ENCODE data around the gene TMEM232.
"Not testable (repeated sequence)": the region's sequence is repeated elsewhere in the genome, so short reads cannot be mapped to it uniquely, and the experiment has no call there.

The TMEM232 gene

GRCh38 chr5:110738812-110739651, 12.6 kb upstream of the TMEM232 start, which contains the start of gene SLC25A46:
TSS of gene SLC25A46 (plus strand) at chr5:110739007. CDS start at chr5:110739120, 113 bp downstream.
- no peaks in the 10 kb centered on the region for H3K36me3 Mint-ChIP-seq (ENCODE audit: low read depth)
- H3K4me1 Mint-ChIP-seq, result peaks cover 28% of the 10 kb centered on the region
- H3K27me3 Mint-ChIP-seq (ENCODE audit: low read depth), result no peaks in the 10 kb centered on the region
- no peak for TF ChIP-seq CTCF (IDR thresholded peaks at IDR 0.05; ENCODE audit: unreplicated experiment in 3 of 3)
- H3K4me3 Mint-ChIP-seq, result peak within 1 kb of the TSS; percentile 94 to 99 (median 97)
- H3K27ac Mint-ChIP-seq, result peak within 1 kb of the TSS; percentile 83 to 96 (median 93)
- H3K9me3 Mint-ChIP-seq, result no peaks in the 10 kb centered on the region

GRCh38 chr5:110738503-110738811, 12.0 kb upstream of the TMEM232 start:
- Mint-ChIP-seq H3K4me3 (peak overlapping the region; percentile 94 to 99 (median 97)), H3K27me3 (ENCODE audit: low read depth) (no peaks in the 10 kb centered on the region), H3K4me1 (peaks cover 28% of the 10 kb centered on the region), H3K9me3 (no peaks in the 10 kb centered on the region), H3K36me3 (ENCODE audit: low read depth) (no peaks in the 10 kb centered on the region), H3K27ac (peak overlapping the region; percentile 83 to 96 (median 93))
- TF ChIP-seq CTCF (IDR thresholded peaks at IDR 0.05; ENCODE audit: unreplicated experiment in 3 of 3), result no peak

DNA sequence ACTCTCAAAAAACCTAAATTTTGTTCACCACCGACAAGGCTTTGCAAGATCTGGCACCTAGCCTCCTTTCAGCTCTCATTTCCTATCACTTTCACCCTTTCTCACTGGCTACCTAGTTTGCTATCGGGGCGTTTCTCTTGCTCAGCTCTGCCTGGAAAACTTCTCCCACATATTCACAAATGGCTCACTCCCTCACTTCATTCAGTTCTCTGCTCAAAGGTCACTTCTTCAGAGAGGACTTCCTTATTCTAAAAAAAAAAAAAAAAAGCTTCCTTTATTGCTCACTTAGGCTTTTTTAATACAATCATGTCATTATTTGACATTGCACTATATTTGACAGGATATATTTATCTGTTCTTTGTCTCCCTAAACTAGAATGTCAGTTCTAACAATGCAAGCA, 10.3 kb upstream of the TMEM232 start:
- no peak for TF ChIP-seq CTCF (IDR thresholded peaks at IDR 0.05; ENCODE audit: unreplicated experiment in 3 of 3)
- peaks cover 9% of the 10 kb centered on the region for H3K36me3 Mint-ChIP-seq (ENCODE audit: low read depth)
- no peaks in the 10 kb centered on the region for H3K27me3 Mint-ChIP-seq (ENCODE audit: low read depth)
- peaks cover 28% of the 10 kb centered on the region for H3K4me1 Mint-ChIP-seq
- peak overlapping the region in 2 of 3 experiments; percentile 1 to 15 for H3K4me3 Mint-ChIP-seq
- no peaks in the 10 kb centered on the region for H3K9me3 Mint-ChIP-seq
- peak overlapping the region in 1 of 3 experiments; percentile 34 for H3K27ac Mint-ChIP-seq

DNA sequence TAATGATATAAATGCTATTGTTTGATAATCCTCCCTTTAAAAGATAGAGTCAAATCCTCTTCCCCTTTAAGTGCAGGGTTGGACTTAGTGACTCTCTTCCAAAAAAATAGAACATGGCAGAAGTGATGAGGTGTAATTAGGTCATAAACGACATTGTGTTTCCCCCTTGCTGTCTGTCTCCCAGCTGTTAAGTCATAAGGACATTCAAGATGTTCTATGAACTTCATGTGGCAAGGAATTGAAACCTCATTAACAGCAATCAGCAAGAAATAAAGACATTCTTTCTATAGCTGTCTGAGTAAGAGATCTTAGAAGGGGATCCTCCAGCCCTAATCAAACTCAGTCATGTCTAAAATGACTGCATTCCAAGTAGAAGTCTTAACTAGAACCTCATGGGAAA, 9.1 kb upstream of the TMEM232 start:
- TF ChIP-seq CTCF (IDR thresholded peaks at IDR 0.05; ENCODE audit: unreplicated experiment in 3 of 3), result no peak
- Mint-ChIP-seq H3K4me3 (peak overlapping the region in 1 of 3 experiments; percentile 12), H3K27me3 (ENCODE audit: low read depth) (no peaks in the 10 kb centered on the region), H3K27ac (no peak overlapping the region), H3K9me3 (no peaks in the 10 kb centered on the region), H3K36me3 (ENCODE audit: low read depth) (peaks cover 10% of the 10 kb centered on the region), H3K4me1 (peaks cover 19% of the 10 kb centered on the region)

DNA sequence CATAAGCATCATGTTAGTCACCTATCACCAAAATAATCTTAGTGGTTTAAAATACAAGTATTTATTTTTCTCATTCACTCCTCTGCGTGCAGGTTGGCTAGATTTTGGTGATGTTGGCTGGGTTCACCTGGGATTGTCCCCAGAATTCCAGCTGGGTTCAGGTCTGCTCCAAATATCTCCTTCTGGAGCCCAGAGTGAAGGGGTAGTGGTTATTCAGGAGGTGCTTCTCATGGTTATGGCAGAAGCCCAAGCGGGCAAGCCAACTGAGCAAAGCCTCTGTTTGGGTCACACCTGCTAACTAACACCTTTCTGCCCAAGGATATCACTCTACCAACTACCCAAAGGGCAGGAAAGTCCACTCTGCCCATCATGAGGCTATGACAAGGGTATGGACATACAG, 7.6 kb upstream of the TMEM232 start:
- H3K4me3 Mint-ChIP-seq, result no peak overlapping the region
- no peaks in the 10 kb centered on the region for H3K27me3 Mint-ChIP-seq (ENCODE audit: low read depth)
- H3K9me3 Mint-ChIP-seq, result no peaks in the 10 kb centered on the region

GRCh38 chr5:110731499-110731898, 5.0 kb upstream of the TMEM232 start:
- not testable (repeated sequence) for H3K27ac Mint-ChIP-seq; H3K4me1 Mint-ChIP-seq; H3K27me3 Mint-ChIP-seq (ENCODE audit: low read depth); H3K4me3 Mint-ChIP-seq; H3K9me3 Mint-ChIP-seq
- H3K36me3 Mint-ChIP-seq (ENCODE audit: low read depth), result peaks cover 10% of the 10 kb centered on the region

More for the DNA sequence above, 7.6 kb upstream of the TMEM232 start:
- no peak for TF ChIP-seq CTCF (IDR thresholded peaks at IDR 0.05; ENCODE audit: unreplicated experiment in 3 of 3)
- peaks cover 10% of the 10 kb centered on the region for H3K36me3 Mint-ChIP-seq (ENCODE audit: low read depth)
- peaks cover 9% of the 10 kb centered on the region for H3K4me1 Mint-ChIP-seq
- H3K27ac Mint-ChIP-seq, result no peak overlapping the region

Data from nephron (organoid).